GM21786 (cell line): ENCODE measurements around the gene CDHR3.

Experiments
- ATAC-seq: cut with Tn5 transposase; IDR thresholded peaks from one replicate; pipeline ENCODE4 v1.9.1; 2021; ENCODE audit not compliant: unreplicated experiment

The CDHR3 gene

DNA sequence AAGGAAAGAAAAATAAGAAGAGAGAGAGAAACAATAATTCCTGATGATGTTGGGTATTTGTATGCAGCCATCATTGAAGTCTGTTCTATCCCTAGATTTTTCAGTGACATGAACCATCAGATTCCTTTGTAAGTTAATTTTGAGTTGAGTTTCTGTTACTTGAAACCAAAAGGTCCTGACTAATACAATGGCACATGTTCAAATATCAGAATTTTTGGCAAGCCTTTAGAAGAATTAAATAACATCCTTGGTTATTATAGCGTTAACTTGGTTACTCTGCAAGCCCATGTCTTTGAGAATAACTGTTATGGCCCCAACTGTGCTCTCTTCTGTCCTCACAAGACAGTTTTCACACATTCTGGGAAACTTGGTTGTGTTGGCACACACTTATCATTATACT lies 82.5 kb downstream of the CDHR3 start:
- no peak for ATAC-seq

DNA sequence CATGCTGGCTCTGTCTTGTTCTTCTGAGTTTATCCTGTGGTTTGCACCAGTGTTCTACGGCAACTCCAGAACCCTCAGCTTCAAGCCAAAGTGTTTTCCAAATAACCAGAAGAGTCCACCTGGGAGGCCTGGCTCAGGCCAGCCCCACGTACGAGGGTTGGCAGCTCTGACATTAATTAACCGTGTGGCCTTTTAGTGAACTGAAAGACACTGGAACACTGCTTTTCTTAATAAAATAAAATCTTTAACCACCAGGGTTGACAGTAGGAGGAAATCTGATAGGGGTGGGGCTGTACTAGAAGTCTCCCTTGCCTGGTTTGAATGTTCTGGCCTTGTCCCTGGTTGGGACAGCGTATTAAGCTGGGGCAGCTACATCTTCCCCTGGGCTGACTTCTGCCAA lies 84.1 kb downstream of the CDHR3 start:
- ATAC-seq = no peak

DNA sequence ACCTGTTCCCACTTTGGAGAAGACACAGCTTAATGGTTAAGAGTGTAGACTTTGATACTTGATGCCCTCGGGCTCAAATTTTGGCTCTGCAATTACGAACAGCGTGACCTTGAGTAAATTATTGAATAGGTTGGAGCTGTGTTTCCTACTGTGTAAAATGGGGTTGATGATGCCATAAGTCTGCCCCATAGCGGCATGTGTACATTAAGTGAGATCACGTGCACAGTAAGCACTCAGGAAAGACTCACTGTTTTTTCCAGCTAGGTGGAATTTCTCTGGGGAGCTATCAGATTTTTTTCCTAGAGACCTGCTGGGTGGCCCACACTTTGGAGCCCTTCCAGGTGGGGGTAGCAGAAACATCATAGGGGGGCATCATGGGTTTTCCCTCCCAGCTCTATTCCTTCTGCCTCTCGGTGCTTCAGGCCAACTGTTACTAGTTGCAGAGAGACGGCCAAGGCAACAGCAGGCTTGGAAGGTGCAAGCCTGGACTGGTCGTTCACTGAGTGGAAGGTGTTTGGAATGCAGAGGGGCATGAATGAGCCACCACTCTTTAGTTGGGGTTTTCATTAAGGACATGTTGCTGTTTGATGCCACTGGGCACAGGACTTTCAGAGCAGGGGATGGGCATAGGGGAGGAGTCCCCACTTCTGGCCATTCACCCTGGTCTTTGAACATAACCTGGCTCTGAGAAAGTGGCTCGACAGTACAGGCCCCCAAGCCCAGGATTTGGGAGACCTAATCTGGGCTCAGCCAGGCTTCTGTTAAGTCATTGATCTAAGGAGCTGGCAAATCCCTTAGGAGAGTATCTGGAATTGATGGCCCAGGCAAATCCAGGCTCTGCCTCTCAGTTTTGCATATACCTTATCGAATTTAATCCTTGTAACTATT lies 85.0 kb downstream of the CDHR3 start:
- ATAC-seq = no peak

DNA sequence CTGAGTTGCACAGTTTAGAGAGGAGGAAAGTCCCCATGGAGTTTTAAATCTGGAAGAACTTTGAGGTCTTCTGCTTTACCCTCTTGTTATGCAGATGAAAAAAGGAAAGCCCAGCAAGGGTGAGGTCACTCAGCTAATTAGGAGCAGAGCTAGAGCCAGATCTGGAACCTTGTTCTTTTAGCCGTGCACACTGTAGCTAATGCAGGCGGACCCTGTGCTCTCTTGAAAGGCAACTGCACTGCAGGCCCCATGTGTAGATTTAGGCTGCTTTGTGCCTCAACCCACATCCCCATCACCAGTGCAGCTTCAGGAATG lies 85.6 kb downstream of the CDHR3 start:
- no peak for ATAC-seq

DNA sequence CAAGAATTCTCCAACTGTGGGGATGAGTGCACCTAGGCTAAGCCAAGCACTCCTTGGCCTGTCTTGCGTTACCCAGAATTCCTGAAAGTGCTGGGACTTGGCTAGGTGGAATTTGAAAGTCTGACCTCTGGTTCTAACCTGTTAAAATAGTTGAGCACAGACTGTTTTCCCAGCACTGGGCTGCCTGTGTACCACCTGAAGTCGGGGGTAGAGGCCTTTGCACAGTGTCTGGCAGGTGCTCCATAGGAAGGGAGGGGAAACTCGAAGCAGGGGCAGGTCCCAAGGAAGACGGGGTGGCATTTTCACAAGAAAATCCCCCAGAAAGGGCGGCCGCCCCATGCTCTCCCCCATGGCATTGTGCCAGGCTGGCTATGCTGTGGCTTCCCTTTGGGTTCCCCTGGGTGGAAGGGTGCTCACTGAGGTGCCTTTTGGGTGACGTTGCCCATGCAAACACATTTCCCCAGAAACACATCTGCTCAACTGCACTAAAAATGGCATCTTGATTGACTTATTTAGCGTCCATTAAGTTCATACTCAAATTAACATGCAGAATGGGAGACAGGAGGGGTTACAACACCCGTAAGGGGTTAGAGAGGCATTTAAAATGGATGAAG lies 86.2 kb downstream of the CDHR3 start:
- ATAC-seq = no peak

DNA sequence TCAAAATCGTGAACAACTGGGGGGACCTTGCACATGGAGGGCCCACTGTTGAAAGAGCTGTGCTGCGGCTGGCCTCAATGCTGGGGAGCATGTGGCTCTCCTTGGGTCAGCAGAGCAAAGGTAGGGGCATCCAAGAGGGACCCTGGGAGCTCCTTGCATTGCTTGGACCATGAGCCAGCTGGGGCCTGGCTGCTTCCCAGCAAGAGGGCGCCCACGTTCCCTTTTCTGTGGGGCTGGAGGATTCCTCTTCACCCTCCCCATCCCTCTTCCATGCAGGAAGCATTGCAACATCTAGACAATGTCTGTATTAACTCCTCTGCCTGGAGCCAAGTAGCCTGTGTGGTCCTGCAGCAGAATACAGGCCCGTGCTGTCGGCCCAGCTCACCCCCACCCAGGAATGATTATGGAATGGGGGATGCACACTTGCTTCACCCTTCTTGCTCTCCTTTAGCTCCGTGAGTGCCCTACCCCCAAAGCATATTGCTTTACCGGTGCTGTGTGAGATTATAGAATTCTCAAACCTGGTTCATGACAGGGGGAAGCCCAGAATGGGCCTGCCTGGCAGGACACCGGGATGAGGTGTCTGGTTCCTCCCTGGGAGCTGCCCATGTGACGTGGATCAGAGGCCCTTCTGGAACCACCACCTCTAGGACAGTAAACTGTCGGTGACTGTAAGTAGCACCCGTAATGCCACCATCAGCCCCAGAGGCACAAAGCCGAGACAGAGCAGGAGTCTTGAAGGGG lies 87.1 kb downstream of the CDHR3 start:
- no peak for ATAC-seq

DNA sequence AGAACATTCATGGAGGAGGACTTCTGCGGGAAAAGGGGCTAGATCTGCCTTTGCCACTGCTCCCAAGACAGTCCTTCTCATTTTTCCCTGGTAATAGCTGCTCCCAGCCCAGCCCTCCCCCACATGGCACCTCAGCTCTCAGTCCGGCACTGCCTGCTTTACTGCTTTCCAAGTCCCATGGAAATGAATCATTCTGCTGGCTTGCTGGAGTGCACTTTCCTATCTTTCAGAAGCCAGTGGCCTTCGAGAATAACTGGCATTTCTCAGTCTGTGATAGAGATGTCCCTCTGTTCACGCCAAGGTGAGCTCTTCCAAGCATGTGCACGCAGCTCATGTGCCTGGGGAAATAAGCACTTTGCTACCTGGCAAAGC lies 87.7 kb downstream of the CDHR3 start:
- ATAC-seq = no peak

DNA sequence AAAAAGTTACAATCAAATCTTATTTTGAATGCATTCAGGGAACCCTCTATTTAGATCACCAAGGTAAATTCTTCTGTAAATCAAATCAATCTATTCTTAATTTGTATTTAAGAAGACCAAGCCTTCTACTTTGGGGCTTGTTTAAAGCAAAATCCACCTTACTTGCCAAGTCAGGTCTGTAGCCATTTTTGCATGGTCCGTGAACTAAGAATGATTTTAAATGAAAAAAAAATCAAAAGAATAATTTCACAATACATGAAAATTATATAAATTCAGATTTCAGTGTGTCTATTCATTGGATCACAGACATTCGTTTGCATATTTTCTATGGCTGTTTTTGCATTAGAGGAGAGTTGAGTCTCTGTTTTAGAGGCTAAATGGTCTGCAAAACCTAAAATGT lies 89.6 kb downstream of the CDHR3 start:
- ATAC-seq = no peak

DNA sequence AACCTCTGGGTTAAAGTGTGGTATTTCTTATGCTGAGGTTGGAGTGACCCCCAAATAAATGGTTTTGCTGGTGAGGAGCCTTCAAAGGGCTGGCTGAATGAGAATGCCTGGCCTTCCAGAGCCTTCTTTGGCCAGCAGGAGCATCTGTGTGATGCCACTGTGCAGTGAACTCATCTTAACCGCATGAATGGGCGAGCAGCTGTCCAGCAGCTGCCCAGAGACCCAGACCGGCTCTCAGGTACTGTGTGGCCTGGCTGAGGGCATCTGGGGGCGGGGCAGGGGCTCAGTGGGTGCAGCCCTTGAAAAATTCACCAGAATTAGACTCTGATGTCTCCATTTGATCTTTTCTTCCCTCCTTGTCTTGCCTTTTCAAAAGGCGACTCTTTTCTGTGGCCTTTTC lies 90.0 kb downstream of the CDHR3 start:
- no peak for ATAC-seq

DNA sequence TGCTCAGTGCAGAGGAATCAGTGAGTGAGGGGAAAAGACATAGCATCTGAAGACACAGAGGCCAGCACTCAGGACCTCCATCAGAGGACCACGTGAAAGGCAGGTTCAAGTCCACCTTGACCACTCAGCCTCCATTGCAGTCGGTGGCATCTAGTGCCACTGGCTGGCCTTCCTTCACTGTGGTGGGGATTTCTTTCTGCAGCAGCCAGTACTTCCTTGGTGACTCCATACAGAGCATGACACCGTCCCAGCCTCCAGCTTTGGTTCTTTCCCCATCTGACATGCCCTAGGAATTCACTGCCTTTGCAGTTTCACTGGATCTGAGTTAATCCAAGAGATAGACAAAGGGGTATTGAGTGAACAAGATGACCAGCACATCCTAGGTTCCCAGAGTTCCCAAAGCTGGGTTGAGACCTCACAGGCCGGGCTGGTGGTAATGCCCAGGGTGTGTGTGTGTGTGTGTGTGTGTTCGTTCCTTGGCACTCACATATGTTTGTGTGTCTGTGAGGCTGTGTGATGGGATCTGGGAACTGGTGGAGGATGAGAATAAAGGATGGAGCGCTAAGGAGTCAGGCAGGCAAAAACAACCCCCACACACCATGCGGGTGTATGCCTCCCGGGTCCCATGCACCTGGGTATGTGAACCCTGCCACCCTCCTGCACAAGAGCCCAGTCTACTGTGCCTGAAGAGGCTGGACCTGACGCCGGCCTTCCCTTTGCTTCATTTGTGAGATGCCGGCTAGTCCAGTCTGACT lies 91.3 kb downstream of the CDHR3 start:
- no peak for ATAC-seq

DNA sequence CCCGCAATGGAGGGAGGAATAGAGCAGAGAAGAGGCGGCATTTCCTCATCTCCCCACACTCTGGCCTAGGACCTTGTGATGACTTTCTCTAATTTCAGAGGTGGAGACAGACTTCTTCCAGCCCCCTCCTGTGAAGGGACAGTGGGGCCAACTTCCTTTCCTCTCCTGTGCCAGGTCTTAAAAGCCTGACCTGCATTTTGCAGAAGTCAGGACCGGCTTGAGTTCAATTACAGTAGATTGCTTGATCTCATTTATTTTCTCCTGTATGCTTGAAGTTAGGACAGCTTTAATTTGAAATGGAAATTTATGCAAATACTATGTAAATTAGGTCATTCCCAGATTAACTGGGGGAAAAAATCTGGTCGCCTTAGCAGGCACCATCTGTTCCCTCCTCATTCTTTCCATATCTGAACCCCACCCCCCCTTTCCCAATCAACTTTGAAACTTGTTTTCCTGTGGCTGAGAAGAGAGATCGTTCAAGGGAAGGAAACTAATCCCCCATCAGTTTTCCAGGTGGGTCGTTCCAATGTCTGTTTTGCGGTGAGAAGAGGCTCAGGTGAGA lies 92.0 kb downstream of the CDHR3 start:
- ATAC-seq = no peak

DNA sequence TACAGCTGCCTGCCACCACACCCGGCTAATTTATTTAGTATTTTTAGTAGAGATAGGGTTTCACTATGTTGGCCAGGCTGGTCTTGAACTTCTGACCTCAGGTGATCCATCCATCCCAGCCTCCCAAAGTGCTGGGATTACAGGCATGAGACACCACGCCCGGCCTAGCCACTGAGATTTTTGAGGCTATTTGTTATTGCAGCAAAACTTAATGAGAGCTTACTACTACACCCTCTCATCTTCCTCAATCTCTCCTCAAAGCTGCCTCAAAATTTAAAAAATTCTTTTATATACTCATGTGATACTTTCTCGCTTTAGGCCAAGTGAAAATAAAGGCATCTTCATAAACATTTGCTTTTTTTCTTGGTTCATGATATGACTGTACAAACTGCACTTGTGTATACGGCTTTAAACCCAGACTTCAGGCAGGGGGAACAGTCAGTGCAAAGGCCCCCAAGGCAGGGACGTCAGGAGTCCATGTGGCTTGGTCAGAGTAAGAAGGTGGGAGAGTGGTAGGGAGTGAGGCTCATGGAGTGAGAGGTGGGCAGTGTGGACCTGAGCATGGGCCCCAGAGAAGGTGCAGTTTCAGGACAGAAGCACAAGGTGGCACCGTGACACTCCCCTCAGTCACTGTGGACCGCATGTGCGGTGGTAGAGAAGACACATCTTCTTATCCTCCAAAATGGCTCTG lies 93.6 kb downstream of the CDHR3 start:
- ATAC-seq = peak; percentile 30

DNA sequence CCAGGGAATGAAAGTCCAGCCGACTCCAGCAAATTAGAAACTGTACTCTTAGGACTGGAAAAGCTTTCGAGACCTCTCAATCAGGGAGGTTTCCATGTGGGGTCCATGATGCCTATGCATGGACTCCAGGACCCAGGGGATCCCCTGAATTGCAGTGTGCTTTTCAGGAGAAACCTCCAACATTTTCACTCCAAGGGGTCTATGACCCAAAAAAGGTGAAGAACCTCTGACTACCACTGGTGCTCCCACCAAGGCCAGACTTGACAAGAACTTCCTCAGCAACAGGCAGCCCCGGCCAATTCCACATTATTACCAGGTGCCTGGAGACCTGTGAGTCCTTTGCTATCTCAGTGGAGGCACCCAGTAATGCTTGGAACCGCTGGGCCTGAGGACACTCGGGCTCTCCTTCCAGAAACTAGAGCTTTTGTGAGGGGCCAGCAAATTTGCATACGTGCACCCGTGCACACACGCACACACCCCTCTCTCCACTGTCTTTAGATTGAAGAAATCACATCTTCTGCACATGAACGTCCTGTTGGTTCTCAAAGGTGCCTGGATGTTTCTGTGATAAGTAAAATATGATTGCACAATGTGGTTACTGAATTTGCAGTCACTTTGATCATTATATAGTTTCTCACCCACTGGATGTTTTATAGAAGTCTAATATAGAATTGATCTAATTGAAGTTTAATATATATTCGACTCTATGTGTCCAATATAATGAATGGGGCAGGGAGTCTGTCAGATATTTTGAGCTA lies 94.3 kb downstream of the CDHR3 start:
- ATAC-seq = no peak

DNA sequence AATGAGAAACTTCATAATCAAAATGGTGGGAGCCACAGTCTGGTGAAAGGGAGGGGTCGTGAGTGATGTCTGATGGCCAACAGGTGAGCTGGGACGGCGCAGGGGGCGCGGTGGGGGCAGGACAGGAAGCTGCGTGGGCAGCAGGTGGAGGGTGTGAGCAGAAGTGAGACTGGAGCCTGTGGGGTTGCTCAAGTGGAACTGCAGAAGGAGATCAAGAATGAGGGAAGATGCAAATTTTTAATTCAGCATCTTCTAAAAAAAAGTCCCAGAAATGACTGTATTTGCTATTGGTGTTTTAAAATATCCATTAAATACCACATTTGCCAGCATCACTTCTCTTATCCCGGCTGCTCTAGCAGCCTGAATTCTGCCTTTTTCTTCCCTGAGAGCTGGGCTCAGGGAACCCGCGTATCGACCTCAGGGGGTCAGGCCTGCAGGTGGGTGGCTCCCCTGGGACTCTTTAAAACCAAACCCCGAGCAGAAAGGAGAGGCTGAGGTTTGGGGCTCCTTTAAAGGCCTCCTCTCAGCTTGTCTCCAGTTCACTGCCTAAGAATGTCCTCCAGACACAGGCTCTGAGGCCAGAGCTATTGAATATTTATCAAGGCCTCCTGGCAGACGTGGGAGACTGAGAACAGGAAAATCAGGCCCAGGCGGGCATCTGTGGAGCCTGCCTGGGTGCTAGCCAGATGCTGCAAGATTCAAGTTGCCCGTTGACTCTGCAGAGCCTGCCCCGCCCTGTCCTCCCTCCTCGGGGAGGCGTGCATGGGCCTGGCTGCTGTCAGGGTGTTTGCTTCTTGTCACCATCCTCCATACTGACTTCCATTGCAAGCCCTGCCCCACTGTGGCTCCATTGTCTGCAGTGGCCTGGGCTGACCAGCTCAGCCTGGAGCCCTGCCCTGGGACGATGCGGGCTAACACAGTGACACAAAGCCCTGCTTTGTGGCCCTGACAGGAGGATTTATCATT lies 95.2 kb downstream of the CDHR3 start:
- ATAC-seq = peak; percentile 56

DNA sequence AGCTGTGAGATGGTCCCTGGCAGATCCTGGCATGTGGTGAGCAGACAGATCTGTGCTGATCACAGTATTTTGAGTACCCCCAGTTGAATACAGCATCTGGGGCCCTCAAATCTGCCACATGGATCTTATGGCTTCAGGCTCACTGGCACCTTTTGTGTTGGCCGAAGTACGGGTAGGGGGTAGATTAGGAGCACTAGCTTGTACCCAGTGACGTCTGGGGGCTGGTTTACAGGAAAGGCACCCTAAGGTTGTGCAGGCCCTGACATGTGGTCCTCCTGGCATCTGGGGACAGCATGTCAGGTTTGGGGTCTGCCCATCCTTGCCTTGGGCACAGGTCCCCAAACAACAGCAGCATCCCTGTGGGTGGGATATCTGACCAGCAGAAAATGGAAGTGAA lies 95.9 kb downstream of the CDHR3 start:
- ATAC-seq = no peak

DNA sequence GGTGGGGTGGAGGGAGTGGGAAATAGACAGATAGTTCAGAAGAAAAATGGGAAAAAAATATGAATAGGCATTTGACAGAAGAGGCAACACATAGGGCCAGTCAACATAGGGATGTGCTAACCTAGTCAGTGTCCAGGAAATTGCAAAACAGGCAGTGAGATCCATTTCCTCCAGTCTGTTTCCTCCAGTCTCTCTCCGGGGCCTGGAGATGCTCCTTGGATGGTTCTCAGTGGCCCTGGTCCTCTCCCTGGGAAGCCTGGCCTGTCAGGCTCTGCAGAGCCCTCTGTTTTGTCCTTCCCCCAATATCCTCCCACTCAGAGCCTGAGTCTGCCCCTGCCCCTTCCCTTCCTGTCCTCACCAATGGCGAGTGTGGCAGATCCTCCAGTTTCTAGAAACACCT lies 96.5 kb downstream of the CDHR3 start:
- no peak for ATAC-seq

DNA sequence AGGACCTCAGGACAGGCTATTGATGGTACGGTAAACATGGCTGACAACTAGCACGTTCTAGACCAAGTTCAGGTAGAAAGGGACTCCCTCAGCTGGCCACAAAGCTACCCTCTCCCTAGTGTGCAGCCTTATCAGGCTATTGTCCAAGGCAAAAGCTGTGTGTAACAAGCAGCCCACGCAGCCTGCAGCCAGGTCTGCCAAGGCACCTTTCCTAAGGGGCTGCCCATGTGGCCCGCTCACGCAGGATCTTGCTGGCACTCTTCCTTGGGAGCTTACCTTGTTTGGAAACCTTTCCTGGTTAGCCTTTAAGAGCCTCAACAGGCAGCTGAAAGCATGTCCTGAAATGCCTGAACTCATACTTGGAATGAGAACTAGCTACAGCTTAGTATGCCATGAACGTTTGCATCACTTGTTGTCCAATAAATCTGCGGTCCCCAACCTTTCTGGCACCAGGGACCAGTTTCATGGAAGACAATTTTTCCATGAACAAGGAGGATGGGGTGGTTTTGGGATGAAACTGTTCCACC lies 97.4 kb downstream of the CDHR3 start:
- ATAC-seq = no peak

DNA sequence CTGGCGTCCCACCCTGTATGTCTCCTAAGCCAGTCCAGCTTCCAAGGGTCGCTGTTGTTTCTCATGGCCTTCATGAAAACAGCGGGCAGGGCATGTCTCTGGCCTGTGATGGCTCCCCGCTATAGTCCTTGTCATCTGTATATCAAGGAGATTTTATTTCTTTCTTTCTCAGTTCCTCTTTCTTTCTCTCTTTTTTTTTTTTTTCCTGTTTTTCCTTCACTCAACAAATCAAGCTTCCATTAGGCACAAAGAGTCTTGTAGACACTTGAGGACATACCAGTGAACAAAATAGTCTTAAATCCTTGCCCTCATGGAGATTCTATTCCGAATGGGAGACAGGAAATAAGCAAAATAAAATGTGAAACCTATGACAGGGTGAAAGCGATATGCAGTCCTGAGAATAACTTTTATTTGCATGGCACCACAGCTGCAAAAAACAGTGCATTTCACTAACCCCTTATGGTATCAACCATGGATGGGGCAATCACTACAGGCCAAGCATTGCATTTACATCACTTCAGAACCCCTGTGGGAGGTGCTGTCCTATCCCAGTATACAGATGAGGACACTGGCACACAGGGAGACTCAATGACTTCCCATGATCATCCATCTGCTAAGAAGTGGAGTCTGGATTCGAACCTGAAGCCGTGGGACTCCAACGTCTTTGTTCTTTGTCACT lies 98.4 kb downstream of the CDHR3 start:
- peak; percentile 29 for ATAC-seq
